ENCODE data around the gene KRTAP3-3.

GRCh38 chr17:41009301-41009760, 15.4 kb upstream of the KRTAP3-3 start:
- TF ChIP-seq CTCF (conservative IDR thresholded peaks at IDR 0.05; ENCODE audit: low read depth in 2 of 2): no peak
- no peak for TF ChIP-seq JUNB (IDR thresholded peaks at IDR 0.05; ENCODE audit: unreplicated experiment)
- TF ChIP-seq REST (IDR thresholded peaks at IDR 0.05; ENCODE audit: unreplicated experiment): no peak
- TF ChIP-seq STAT1 (IDR thresholded peaks at IDR 0.05; ENCODE audit: unreplicated experiment): no peak
- TF ChIP-seq EZH2 (IDR thresholded peaks at IDR 0.05; ENCODE audit: low read depth, unreplicated experiment): no peak
- TF ChIP-seq ZNF462 (CRISPR knock-in tag; IDR thresholded peaks at IDR 0.05): no peak
- no peak for TF ChIP-seq POLR2AphosphoS5 (IDR thresholded peaks at IDR 0.05; ENCODE audit: low read depth)
- no peak for TF ChIP-seq CREB1 (CRISPR knock-in tag; IDR thresholded peaks at IDR 0.05; ENCODE audit: low read depth)
